Mononuclear cell (primary cell): Measurements from ENCODE around the gene ZNF385B. TPM values are rescaled to one million over a fixed set of nuclear protein-coding genes. Genes with fewer than 3 reads are reported as not detected.

Experiments used
- H3K27me3 ChIP-seq: 2 replicates; pipeline ENCODE4 v1.6.0; 2011; ENCODE audit warnings: low read length, control low read depth; ENCODE audit not compliant: insufficient read depth
- H3K4me1 ChIP-seq: 2 replicates; pipeline ENCODE4 v1.5.1; 2011; ENCODE audit warnings: mild to moderate bottlenecking, low read length, control low read depth; ENCODE audit not compliant: insufficient read depth
- H3K4me3 ChIP-seq: 2 replicates; pipeline ENCODE4 v1.5.1; 2011; ENCODE audit warnings: mild to moderate bottlenecking, low read length, moderate library complexity
- H3K9me3 ChIP-seq: 2 replicates; pipeline ENCODE4 v1.5.1; 2011; ENCODE audit warnings: low read depth, mild to moderate bottlenecking, control low read depth, low read length
- total RNA-seq: library from RNA; depleted of rRNA; stranded (reverse); fragments of >200 nt; gene quantifications from one replicate; pipeline ENCODE4 v1.2.3, GENCODE V29; 2012

Gene ZNF385B
- total RNA-seq, 1 donor = not detected

- Histone ChIP-seq H3K9me3 (no peaks in the 10 kb centered on the region), H3K4me1 (no peaks in the 10 kb centered on the region), H3K4me3 (no peak overlapping the region), H3K27me3 (no peaks in the 10 kb centered on the region)
Observed at GRCh38 chr2:179677077-179677688, 184.2 kb downstream of the ZNF385B start.

- no peaks in the 10 kb centered on the region for H3K27me3 ChIP-seq
- H3K4me3 ChIP-seq = no peak overlapping the region
Observed at GRCh38 chr2:179675435-179675834, 186.0 kb downstream of the ZNF385B start.

GRCh38 chr2:179671043-179671981 is 190.1 kb downstream of the ZNF385B start:
- Histone ChIP-seq H3K4me1 (no peaks in the 10 kb centered on the region), H3K27me3 (no peaks in the 10 kb centered on the region), H3K9me3 (no peaks in the 10 kb centered on the region), H3K4me3 (no peak overlapping the region)

More at GRCh38 chr2:179675435-179675834, 186.0 kb downstream of the ZNF385B start:
- Histone ChIP-seq H3K9me3 (no peaks in the 10 kb centered on the region), H3K4me1 (no peaks in the 10 kb centered on the region)

GRCh38 chr2:179669196-179669595 is 192.2 kb downstream of the ZNF385B start:
- Histone ChIP-seq H3K9me3 (no peaks in the 10 kb centered on the region), H3K27me3 (no peaks in the 10 kb centered on the region), H3K4me3 (no peak overlapping the region), H3K4me1 (no peaks in the 10 kb centered on the region)

GRCh38 chr2:179664972-179665812 is 196.2 kb downstream of the ZNF385B start:
- H3K9me3 ChIP-seq = no peaks in the 10 kb centered on the region
- H3K4me1 ChIP-seq = no peaks in the 10 kb centered on the region
- no peaks in the 10 kb centered on the region for H3K27me3 ChIP-seq
- H3K4me3 ChIP-seq = no peak overlapping the region

GRCh38 chr2:179661986-179662385 is 199.4 kb downstream of the ZNF385B start:
- no peaks in the 10 kb centered on the region for H3K27me3 ChIP-seq
- no peaks in the 10 kb centered on the region for H3K4me1 ChIP-seq
- no peak overlapping the region for H3K4me3 ChIP-seq
- H3K9me3 ChIP-seq = no peaks in the 10 kb centered on the region

GRCh38 chr2:179657068-179657595 is 204.3 kb downstream of the ZNF385B start:
- H3K9me3 ChIP-seq = no peaks in the 10 kb centered on the region
- no peaks in the 10 kb centered on the region for H3K4me1 ChIP-seq
- no peak overlapping the region for H3K4me3 ChIP-seq
- H3K27me3 ChIP-seq = no peaks in the 10 kb centered on the region

GRCh38 chr2:179655627-179656026 is 205.8 kb downstream of the ZNF385B start:
- no peaks in the 10 kb centered on the region for H3K27me3 ChIP-seq
- no peak overlapping the region for H3K4me3 ChIP-seq
- no peaks in the 10 kb centered on the region for H3K9me3 ChIP-seq
- H3K4me1 ChIP-seq = no peaks in the 10 kb centered on the region

GRCh38 chr2:179654806-179655205 is 206.6 kb downstream of the ZNF385B start:
- no peaks in the 10 kb centered on the region for H3K9me3 ChIP-seq
- H3K4me3 ChIP-seq = no peak overlapping the region
- no peaks in the 10 kb centered on the region for H3K4me1 ChIP-seq
- H3K27me3 ChIP-seq = no peaks in the 10 kb centered on the region

- H3K4me3 ChIP-seq = no peak overlapping the region
- H3K4me1 ChIP-seq = no peaks in the 10 kb centered on the region
- no peaks in the 10 kb centered on the region for H3K9me3 ChIP-seq
- H3K27me3 ChIP-seq = no peaks in the 10 kb centered on the region
Observed at GRCh38 chr2:179652296-179652695, 209.1 kb downstream of the ZNF385B start.

GRCh38 chr2:179650420-179650819 is 211.0 kb downstream of the ZNF385B start:
- H3K4me1 ChIP-seq = no peaks in the 10 kb centered on the region
- H3K27me3 ChIP-seq = no peaks in the 10 kb centered on the region
- no peak overlapping the region for H3K4me3 ChIP-seq
- no peaks in the 10 kb centered on the region for H3K9me3 ChIP-seq

- Histone ChIP-seq H3K4me3 (no peak overlapping the region), H3K4me1 (no peaks in the 10 kb centered on the region), H3K27me3 (no peaks in the 10 kb centered on the region), H3K9me3 (no peaks in the 10 kb centered on the region)
Observed at GRCh38 chr2:179646862-179647587, 214.4 kb downstream of the ZNF385B start.

- Histone ChIP-seq H3K27me3 (no peaks in the 10 kb centered on the region), H3K9me3 (no peaks in the 10 kb centered on the region), H3K4me3 (no peak overlapping the region), H3K4me1 (no peaks in the 10 kb centered on the region)
Observed at GRCh38 chr2:179646173-179646769, 215.1 kb downstream of the ZNF385B start.

GRCh38 chr2:179645047-179645446 is 216.4 kb downstream of the ZNF385B start:
- Histone ChIP-seq H3K4me3 (no peak overlapping the region), H3K27me3 (no peaks in the 10 kb centered on the region), H3K4me1 (no peaks in the 10 kb centered on the region), H3K9me3 (no peaks in the 10 kb centered on the region)
